ENCODE data around the gene PNKP. TPM values are rescaled to one million over a fixed set of nuclear protein-coding genes. Genes with fewer than 3 reads are reported as not detected.
A peak's percentile ranks its signal among the peaks of the same experiment; 100 is the strongest.

Gene PNKP
- total and polyA plus RNA-seq, 9 of the 15 experiments (the other 6 are each of a cell fraction or from before 2014, with no cell fraction given) = 2.8 to 85.4 (median 25.3) TPM

- peak; percentile 39; the same call in 1 of the 2 replicates for TF ChIP-seq PKNOX1 (IDR thresholded peaks at IDR 0.05)
- no peak for TF ChIP-seq ZNF133 (CRISPR knock-in tag; IDR thresholded peaks at IDR 0.05)
- TF ChIP-seq CREB1 (IDR thresholded peaks at IDR 0.05) = peak; percentile 96
- TF ChIP-seq CREB1 (CRISPR knock-in tag; IDR thresholded peaks at IDR 0.05) = peak; percentile 97
- peak; percentile 92 for TF ChIP-seq CREB3 (tag; conservative IDR thresholded peaks at IDR 0.05; ENCODE audit: low read depth)
- TF ChIP-seq MLX (CRISPR knock-in tag; conservative IDR thresholded peaks at IDR 0.05) = 0 out of 4 replicates have a peak, but pooled peaks of 1 of the 2 experiments have one; percentile 36
- TF ChIP-seq LCOR (CRISPR knock-in tag; IDR thresholded peaks at IDR 0.05) = no peak
- TF ChIP-seq SOX6 (IDR thresholded peaks at IDR 0.05) = peak; percentile 47
- peak; percentile 83; the same call in 1 of the 2 replicates for TF ChIP-seq NBN (IDR thresholded peaks at IDR 0.05; ENCODE audit: low read depth)
- peak; percentile 87; the same call in 1 of the 2 replicates for TF ChIP-seq TARDBP (IDR thresholded peaks at IDR 0.05)
- TF ChIP-seq TCF7L2 (IDR thresholded peaks at IDR 0.05; ENCODE audit: low read depth, low read length) = peak; percentile 98
- TF ChIP-seq E2F1 (CRISPR knock-in tag; IDR thresholded peaks at IDR 0.05) = peak; percentile 90
- no peak for TF ChIP-seq ILF3 (IDR thresholded peaks at IDR 0.05; ENCODE audit: borderline replicate concordance)
- TF ChIP-seq ZNF408 (CRISPR knock-in tag; IDR thresholded peaks at IDR 0.05; ENCODE audit: low read depth) = no peak
- TF ChIP-seq UBTF (IDR thresholded peaks at IDR 0.05; ENCODE audit: borderline replicate concordance in 1 of 2, low read depth in 2 of 2, low read length in 2 of 2) = no peak
- TF ChIP-seq NCOA1 (IDR thresholded peaks at IDR 0.05; ENCODE audit: low read depth) = peak; percentile 35; the same call in 1 of the 2 replicates
- peak; percentile 73 for TF ChIP-seq CCNT2 (IDR thresholded peaks at IDR 0.05; ENCODE audit: borderline replicate concordance, extremely low read depth, insufficient read length, low read depth, low read length)
- no peak for TF ChIP-seq IRF1 (CRISPR knock-in tag; IDR thresholded peaks at IDR 0.05; ENCODE audit: borderline replicate concordance)
These were observed 16.7 kb downstream of the PNKP start, which contains the start of gene PTOV1 (continued) for GRCh38 chr19:49850487-49851342.
